ENCODE data around the gene TCP1.
"Not testable (repeated sequence)": the region's sequence is repeated elsewhere in the genome, so short reads cannot be mapped to it uniquely, and the experiment has no call there.

The TCP1 gene

GRCh38 chr6:159754959-159755914 is 34.2 kb downstream of the TCP1 start:
- TF ChIP-seq CTCF (conservative IDR thresholded peaks at IDR 0.05) (no peak), ZFX (IDR thresholded peaks at IDR 0.05) (no peak)
- H3K27ac ChIP-seq: 0 out of 2 replicates have a peak overlapping the region, but pooled peaks have one; percentile 22

DNA sequence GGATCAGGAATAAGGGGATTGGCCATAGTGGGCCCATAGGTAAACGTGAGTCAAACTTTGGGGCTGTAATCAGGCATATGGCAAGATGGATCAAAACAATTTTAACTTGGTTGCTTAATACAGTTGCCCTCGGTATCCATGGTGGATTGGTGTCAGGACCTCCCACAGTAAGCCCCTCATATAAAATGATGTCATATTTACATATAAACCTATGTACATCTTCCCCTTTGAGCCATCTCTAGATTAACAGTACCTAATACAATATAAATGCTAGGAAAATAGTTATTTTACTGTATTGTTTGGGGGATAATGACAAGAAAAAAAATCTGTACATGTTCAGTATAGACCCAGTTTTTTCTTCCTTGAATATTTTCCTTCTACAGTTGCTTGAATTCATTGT is 35.0 kb downstream of the TCP1 start:
- TF ChIP-seq ZFX (IDR thresholded peaks at IDR 0.05) (no peak), CTCF (conservative IDR thresholded peaks at IDR 0.05) (no peak)
- H3K27ac ChIP-seq: no peak overlapping the region

- no peak overlapping the region for H3K27ac ChIP-seq
- TF ChIP-seq ZFX (IDR thresholded peaks at IDR 0.05) (no peak), CTCF (conservative IDR thresholded peaks at IDR 0.05) (no peak)
These were observed 36.1 kb downstream of the TCP1 start for GRCh38 chr6:159753081-159753872.

DNA sequence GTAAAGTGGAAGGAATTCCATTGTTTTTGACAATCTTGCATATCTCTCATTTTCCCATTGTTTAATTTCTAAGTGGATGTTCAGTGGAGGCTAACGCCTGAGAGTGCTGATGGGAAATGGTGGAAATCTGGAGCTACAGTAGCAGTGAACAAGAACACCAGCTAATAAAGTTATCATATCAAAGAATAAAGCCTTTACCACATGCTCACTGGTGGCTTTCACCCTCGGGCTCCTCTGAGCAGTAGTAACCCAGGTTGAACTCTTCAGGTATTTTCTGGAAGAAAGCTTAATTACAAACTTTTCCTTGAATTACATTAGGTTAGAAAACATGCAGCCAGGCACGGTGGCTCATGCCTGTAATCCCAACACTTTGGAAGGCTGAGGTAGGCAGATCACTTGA is 38.0 kb downstream of the TCP1 start:
- TF ChIP-seq CTCF (conservative IDR thresholded peaks at IDR 0.05) (no peak), ZFX (IDR thresholded peaks at IDR 0.05) (no peak)
- peak overlapping the region; percentile 76 for H3K27ac ChIP-seq

DNA sequence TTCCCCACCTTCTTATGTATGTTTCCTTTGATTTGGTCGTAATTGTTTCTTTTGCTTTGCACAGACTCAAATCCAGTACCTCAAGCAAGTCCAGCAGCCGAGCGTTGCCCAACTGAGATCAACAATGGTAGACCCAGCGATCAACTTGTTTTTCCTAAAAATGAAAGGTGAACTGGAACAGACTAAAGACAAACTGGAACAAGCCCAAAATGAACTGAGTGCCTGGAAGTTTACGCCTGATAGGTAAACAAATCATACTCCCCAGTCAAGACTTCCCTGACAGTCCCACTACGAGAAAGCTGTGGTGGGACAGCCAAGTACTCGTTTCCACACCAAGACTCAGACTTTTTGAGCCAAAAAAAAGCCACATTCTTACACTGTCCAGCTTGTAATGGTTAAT is 41.3 kb downstream of the TCP1 start:
- not testable (repeated sequence) for H3K27ac ChIP-seq

DNA sequence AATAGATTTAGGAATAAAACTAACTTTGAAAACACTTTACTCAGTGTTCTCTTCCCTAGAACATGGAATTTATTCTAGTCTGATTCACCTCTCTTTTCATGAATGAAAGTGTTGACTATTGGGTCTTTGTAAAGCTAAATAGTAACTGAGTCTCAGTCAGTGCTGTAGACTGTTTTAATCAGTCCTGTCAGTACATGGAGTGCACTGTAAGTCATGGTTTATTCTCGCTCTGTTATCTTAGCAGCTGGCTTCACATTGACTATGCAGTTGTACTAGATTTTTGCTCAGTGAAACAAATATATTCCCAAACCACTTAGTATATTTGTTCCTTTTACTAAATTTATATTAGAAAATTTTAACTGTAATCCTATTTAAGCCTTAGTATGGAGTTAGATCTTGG is 42.6 kb downstream of the TCP1 start:
- H3K27ac ChIP-seq: no peak overlapping the region
- TF ChIP-seq CTCF (conservative IDR thresholded peaks at IDR 0.05) (no peak), ZFX (IDR thresholded peaks at IDR 0.05) (no peak)

GRCh38 chr6:159745081-159745480 is 44.3 kb downstream of the TCP1 start:
- no peak for TF ChIP-seq CTCF (conservative IDR thresholded peaks at IDR 0.05)
- TF ChIP-seq ZFX (IDR thresholded peaks at IDR 0.05): no peak
- no peak overlapping the region for H3K27ac ChIP-seq
